Endothelial cell of umbilical vein (primary cell): ENCODE measurements around the gene GTSE1. TPM values are rescaled to one million over a fixed set of nuclear protein-coding genes. Genes with fewer than 3 reads are reported as not detected.

ENCODE experiments used
- BruUV-seq: library from RNA; stranded (reverse); fragments of 400-500 nt; replicated peaks from 2 replicates; lab custom pipeline; 2021; lab: Mats Ljungman, UMichigan
- CTCF ChIA-PET: fragments of 300-600, 350-600 bp; sonication (Branson Sonifier 250); formaldehyde crosslinking; loops from one replicate; lab custom pipeline; 2021; ENCODE audit warnings: antibody characterized with exemption, inconsistent platforms; lab: Charles Lee
- POLR2A ChIA-PET: fragments of 300-600, 350-600 bp; sonication (Branson Sonifier 250); formaldehyde crosslinking; loops from one replicate; lab custom pipeline; 2021; ENCODE audit warnings: antibody characterized with exemption, inconsistent platforms; lab: Charles Lee
- DNase-seq: peaks from one replicate; pipeline ENCODE4 v3.0.0-alpha.2; 2011; ENCODE audit warnings: low read depth, low spot score
- FAIRE-seq: peaks from 2 replicates; lab custom pipeline; 2011; peaks lifted over from hg19 to GRCh38; lab: Jason Lieb, UNC
- H2AFZ ChIP-seq: 2 replicates; pipeline ENCODE4 v1.6.0; 2012; ENCODE audit warnings: low read depth, low read length, control low read depth, inconsistent platforms
- H3K27ac ChIP-seq: 2 replicates; pipeline ENCODE4 v1.5.1; 2011; ENCODE audit warnings: low read depth, mild to moderate bottlenecking, control low read depth, low read length, moderate library complexity; ENCODE audit not compliant: insufficient read depth
- H3K27me3 ChIP-seq, 2 experiments: 2 replicates each; pipeline versions ENCODE4 v1.6.0 to v1.6.1; 2011; ENCODE audit warnings: low read length in 2 of 2, mixed read lengths in 1 of 2; ENCODE audit not compliant: control insufficient read depth in 2 of 2, insufficient read depth in 2 of 2
- H3K36me3 ChIP-seq, 2 experiments: 2 replicates in 1 of 2; 3 replicates in 1 of 2; pipeline ENCODE4 v1.5.1; 2011; ENCODE audit warnings: low read length in 2 of 2, mild to moderate bottlenecking in 1 of 2, moderate library complexity in 1 of 2; ENCODE audit not compliant: control insufficient read depth in 2 of 2, insufficient read depth in 2 of 2; ENCODE audit errors: extremely low read depth in 1 of 2
- H3K4me1 ChIP-seq: 3 replicates; pipeline ENCODE4 v1.5.1; 2011; ENCODE audit warnings: mild to moderate bottlenecking, low read length; ENCODE audit not compliant: control insufficient read depth, insufficient read depth; ENCODE audit errors: extremely low read depth
- H3K4me2 ChIP-seq: 2 replicates; pipeline ENCODE4 v1.6.1; 2011; ENCODE audit warnings: low read length, control low read depth, mixed read lengths; ENCODE audit not compliant: insufficient read depth
- H3K4me3 ChIP-seq, 3 experiments: fragments of 200-600 bp in 1 of 3; sonication (generic), shearing (Covaris generic) in 1 of 3; replicated peaks in 1 of 3; 2 replicates each; pipeline ENCODE4 v1.5.1; 2011 to 2016; ENCODE audit warnings: control low read depth in 3 of 3, low read length in 3 of 3, mild to moderate bottlenecking in 2 of 3, inconsistent platforms in 1 of 3, low read depth in 1 of 3, moderate library complexity in 1 of 3; ENCODE audit not compliant: insufficient read depth in 1 of 3
- H3K79me2 ChIP-seq: 2 replicates; pipeline ENCODE4 v1.6.0; 2012; ENCODE audit warnings: low read length, inconsistent platforms; ENCODE audit not compliant: control insufficient read depth, insufficient read depth
- H3K9ac ChIP-seq: replicated peaks from 2 replicates; pipeline ENCODE3; 2011; ENCODE audit warnings: low read length, control low read depth; ENCODE audit not compliant: insufficient read depth; ENCODE audit errors: extremely low read depth
- H3K9me1 ChIP-seq: replicated peaks from 3 replicates; pipeline ENCODE4 v1.6.0; 2011; ENCODE audit warnings: mild to moderate bottlenecking, low read length; ENCODE audit not compliant: control insufficient read depth, insufficient read depth; ENCODE audit errors: extremely low read depth
- H3K9me3 ChIP-seq: replicated peaks from 2 replicates; pipeline ENCODE4 v1.5.1; 2012; ENCODE audit warnings: low read length, inconsistent platforms; ENCODE audit not compliant: control insufficient read depth, insufficient read depth
- H4K20me1 ChIP-seq: replicated peaks from 2 replicates; pipeline ENCODE3; 2011; ENCODE audit warnings: mild to moderate bottlenecking, low read length; ENCODE audit not compliant: control insufficient read depth, insufficient read depth; ENCODE audit errors: extremely low read depth
- CTCF ChIP-seq, 2 donors: IDR thresholded peaks; 1 replicate in 1 of 2; 2 replicates in 1 of 2; pipeline ENCODE4 v1.5.1; 2011; ENCODE audit warnings: low read length in 2 of 2, mild to moderate bottlenecking in 2 of 2, moderate library complexity in 2 of 2, control low read depth in 1 of 2, inconsistent platforms in 1 of 2, low read depth in 1 of 2; ENCODE audit not compliant: insufficient read depth in 1 of 2; ENCODE audit errors: extremely low read depth in 1 of 2
- EZH2 ChIP-seq: IDR thresholded peaks from 2 replicates; pipeline ENCODE4 v1.6.1; 2012; ENCODE audit warnings: borderline replicate concordance, low read depth, mild to moderate bottlenecking, moderate library complexity, low read length, inconsistent platforms; ENCODE audit not compliant: severe bottlenecking
- FOS ChIP-seq: IDR thresholded peaks from 2 replicates; pipeline ENCODE4 v1.6.1; 2011; ENCODE audit warnings: mild to moderate bottlenecking, low read length, moderate library complexity, borderline replicate concordance; ENCODE audit not compliant: insufficient read depth
- GATA2 ChIP-seq: IDR thresholded peaks from 2 replicates; pipeline ENCODE4 v1.7.0; 2011; ENCODE audit warnings: low read depth, mild to moderate bottlenecking, moderate library complexity, mixed read lengths, low read length; ENCODE audit not compliant: insufficient read length, insufficient read depth
- JUN ChIP-seq: IDR thresholded peaks from 2 replicates; pipeline ENCODE4 v1.6.1; 2011; ENCODE audit warnings: borderline replicate concordance, low read depth; ENCODE audit not compliant: insufficient read length, insufficient read depth
- MAX ChIP-seq: IDR thresholded peaks from 2 replicates; pipeline ENCODE4 v1.6.1; 2011; ENCODE audit not compliant: insufficient read depth, insufficient read length
- MYC ChIP-seq: IDR thresholded peaks from one replicate; pipeline ENCODE4 v1.6.1; 2011; ENCODE audit warnings: mild to moderate bottlenecking, low read depth, low read length
- POLR2AphosphoS5 ChIP-seq: IDR thresholded peaks from 2 replicates; pipeline ENCODE4 v1.6.1; 2012; ENCODE audit warnings: low read depth, mild to moderate bottlenecking, control low read depth, low read length, moderate library complexity; ENCODE audit not compliant: insufficient read depth
- dilution Hi-C: fragments of 300-500 bp; cut with MboI; formaldehyde crosslinking; loops from one replicate; pipeline ENCODE4 v1.15.0; 2019; ENCODE audit warnings: low sequenced_read_pairs; ENCODE audit not compliant: extremely low pct_ligation_motif_present
- intact Hi-C: fragments of 100-400 bp; cut with micrococcal nuclease; formaldehyde crosslinking; loops from one replicate; pipeline ENCODE4 v1.10.0; 2022
- polyA plus RNA-seq, 4 experiments: library from polyadenylated mRNA; depleted of rRNA in 3 of 4; stranded (reverse) in 3 of 4; unstranded in 1 of 4; fragments of >200 nt; gene quantifications; 2 replicates each; pipeline versions ENCODE4 v1.2.1 to v1.2.3, GENCODE V29; 2011 to 2012; ENCODE audit warnings: missing spikeins in 1 of 4
- total RNA-seq: library from RNA; stranded (reverse); gene quantifications from 2 replicates; pipeline ENCODE4 v1.2.3, GENCODE V29; 2021

GTSE1 gene
- total and polyA plus RNA-seq, 2 donors (not counting 3 experiments of a cell fraction or from before 2014, with no cell fraction given): 25.9 to 57.2 TPM

- no TSS peak for BruUV-seq
- H3K4me3 ChIP-seq: no peak overlapping the region
Measured at GRCh38 chr22:46354993-46355305, 58.3 kb downstream of the GTSE1 start.

More at GRCh38 chr22:46354993-46355305, 58.3 kb downstream of the GTSE1 start:
- H3K27me3 ChIP-seq: no peaks in the 10 kb centered on the region
- ChIA-PET CTCF (interaction anchor here (1.0 to 6.0 kb wide), 6 partner anchors 10 to 233 kb away, joined by 3 to 43 read pairs (median 5); no protein-coding TSS in a partner anchor), POLR2A (no interaction called here)
- no peak overlapping the region for H3K9ac ChIP-seq
- H3K4me2 ChIP-seq: no peak overlapping the region
- TF ChIP-seq GATA2 (no peak), CTCF (IDR thresholded peaks at IDR 0.05; ENCODE audit: extremely low read depth in 1 of 2, insufficient read depth in 1 of 2, low read depth in 1 of 2, low read length in 2 of 2) (no peak), JUN (no peak), MYC (no peak), MAX (no peak), FOS (no peak), POLR2AphosphoS5 (no peak), EZH2 (no peak)
- H3K9me1 ChIP-seq: no peaks in the 10 kb centered on the region
- H3K27ac ChIP-seq: no peak overlapping the region
- dilution Hi-C loops: no loop called here
- FAIRE-seq (no peak), DNase-seq (no peak)
- H3K9me3 ChIP-seq: no peaks in the 10 kb centered on the region
- H4K20me1 ChIP-seq: no peaks in the 10 kb centered on the region
- no peak overlapping the region for H2AFZ ChIP-seq
- no peaks in the 10 kb centered on the region for H3K4me1 ChIP-seq
- no peaks in the 10 kb centered on the region for H3K79me2 ChIP-seq
- intact Hi-C loops: loop anchor here (1.0 kb wide), 1 partner anchor 187 kb away; no protein-coding TSS in a partner anchor
- H3K36me3 ChIP-seq: peaks cover 7 to 40% of the 10 kb centered on the region in 2 experiments
